DMS53 treated with DMSO at 0.1 percent for 48 hours (cell line): ENCODE results near the gene GPR50.

Experiments
- DNase-seq: peaks from one replicate; lab custom pipeline; 2025; ENCODE audit not compliant: unreplicated experiment; lab: John Stamatoyannopoulos, UW

GPR50 gene

GRCh38 chrX:151226941-151227340 is 50.6 kb downstream of the GPR50 start:
- no peak for DNase-seq

- no peak for DNase-seq
These were observed 51.2 kb downstream of the GPR50 start for GRCh38 chrX:151227627-151228026.

GRCh38 chrX:151228935-151229334 is 52.6 kb downstream of the GPR50 start:
- no peak for DNase-seq
